NK-92 (cell line): Measurements from ENCODE around the gene SERPINB3.
"Not testable (repeated sequence)": the region's sequence is repeated elsewhere in the genome, so short reads cannot be mapped to it uniquely, and the experiment has no call there.

ENCODE experiments used
- DNase-seq: peaks from one replicate; lab custom pipeline; 2025; ENCODE audit not compliant: unreplicated experiment; lab: John Stamatoyannopoulos, UW

The SERPINB3 gene

DNA sequence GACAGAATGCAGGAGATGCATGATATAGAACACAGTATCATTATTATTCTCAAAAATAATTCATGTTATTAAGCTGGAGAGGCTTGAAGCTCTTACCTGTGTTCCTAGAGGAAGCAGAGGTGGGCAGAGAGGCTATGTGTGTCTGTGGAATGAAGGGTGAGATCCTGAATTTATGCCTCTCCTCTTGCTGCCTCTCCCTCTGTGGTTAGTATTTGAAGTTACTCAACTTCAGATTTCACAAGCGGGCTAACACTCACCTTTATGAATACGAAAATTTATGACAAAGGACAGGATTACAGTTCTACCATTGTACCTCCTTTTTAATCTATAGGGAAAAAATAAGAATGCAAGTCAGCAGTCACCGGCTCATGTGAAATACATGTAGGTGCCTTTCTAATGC, at the start of gene SERPINB3:
SERPINB3 (minus strand) TSS at position 144 of the 400 bp plus-strand sequence. CDS start 677 bp downstream, outside the sequence.
- not testable (repeated sequence) for DNase-seq

DNA sequence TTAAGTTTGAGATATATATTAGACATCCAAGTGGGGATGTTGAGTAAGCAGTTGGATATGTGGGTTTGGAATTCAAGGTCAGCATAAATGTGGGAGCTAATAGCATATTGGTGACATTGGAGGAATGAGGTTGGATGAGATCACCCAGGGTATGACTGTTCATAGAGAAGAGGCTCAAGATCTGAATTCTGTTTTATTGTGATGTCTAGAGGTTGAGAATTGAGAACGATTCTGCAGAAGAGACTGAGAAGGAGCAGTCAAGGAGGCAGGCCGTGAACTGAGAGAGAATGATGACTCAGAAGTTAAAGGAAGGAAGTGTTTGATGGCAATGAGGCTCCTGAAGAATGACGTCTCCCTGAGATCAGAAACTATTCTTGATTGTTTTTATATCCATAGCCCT, 47.0 kb upstream of the SERPINB3 start:
- DNase-seq: no peak

DNA sequence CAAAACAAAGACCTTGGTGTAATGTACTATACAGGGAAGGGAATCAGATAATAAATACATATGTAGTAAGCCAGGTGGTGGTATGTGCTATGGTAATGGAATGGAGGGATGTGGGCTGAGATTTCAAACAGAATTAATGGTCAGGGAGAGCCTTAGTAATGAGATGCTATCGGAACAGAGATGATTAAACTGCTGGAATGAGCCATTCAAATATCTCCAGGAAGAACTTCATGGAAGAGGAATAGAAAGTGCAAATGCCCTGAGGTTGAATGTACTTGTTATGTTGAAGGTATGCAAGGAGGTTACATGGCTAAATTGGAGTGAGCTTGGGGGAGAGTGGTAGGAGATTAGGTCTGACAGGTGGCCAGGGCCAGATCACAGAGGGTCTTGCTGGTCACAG, 46.1 kb upstream of the SERPINB3 start:
- no peak for DNase-seq

DNA sequence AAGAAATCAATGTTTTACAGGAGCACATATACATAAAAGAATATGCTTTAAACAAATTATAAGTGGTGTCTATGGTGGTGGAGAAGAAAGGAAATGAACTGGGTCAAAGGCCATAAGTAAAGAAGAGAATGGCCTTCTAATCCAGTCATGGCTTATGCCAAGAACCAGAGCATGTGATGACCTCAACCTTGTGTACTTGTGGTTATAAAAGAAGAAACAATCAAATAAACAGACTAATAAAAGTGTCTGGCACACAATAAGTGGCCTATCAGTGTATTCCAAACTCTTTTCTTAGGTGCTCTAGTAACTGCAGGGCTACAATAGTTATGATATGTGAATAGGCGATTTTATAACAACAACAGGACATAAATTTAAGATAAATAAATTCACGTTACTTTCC, 43.7 kb upstream of the SERPINB3 start:
- DNase-seq: no peak

DNA sequence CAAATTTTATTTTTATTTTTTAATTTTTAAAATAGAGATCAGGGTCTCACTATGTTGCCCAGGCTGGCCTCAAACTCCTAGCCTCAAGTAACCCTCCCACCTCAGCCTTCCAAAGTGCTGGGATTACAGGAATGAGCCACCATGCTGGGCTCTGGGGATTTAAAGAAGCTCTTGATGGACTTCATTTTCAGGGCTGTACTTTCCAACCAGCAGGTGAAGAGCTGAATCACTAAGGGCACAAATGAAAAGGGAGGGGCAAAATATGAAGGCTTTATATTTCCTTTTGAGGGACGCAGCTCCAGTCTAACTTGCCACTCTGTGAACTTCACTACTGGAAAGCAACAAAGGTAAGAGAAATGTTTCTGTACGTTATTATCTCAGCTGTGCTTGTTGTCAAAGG, 41.0 kb upstream of the SERPINB3 start, which contains the start of gene SERPINB11:
SERPINB11 (plus strand) TSS at position 301 of the 400 bp plus-strand sequence. CDS start 7,234 bp downstream, outside the sequence.
- DNase-seq: no peak

DNA sequence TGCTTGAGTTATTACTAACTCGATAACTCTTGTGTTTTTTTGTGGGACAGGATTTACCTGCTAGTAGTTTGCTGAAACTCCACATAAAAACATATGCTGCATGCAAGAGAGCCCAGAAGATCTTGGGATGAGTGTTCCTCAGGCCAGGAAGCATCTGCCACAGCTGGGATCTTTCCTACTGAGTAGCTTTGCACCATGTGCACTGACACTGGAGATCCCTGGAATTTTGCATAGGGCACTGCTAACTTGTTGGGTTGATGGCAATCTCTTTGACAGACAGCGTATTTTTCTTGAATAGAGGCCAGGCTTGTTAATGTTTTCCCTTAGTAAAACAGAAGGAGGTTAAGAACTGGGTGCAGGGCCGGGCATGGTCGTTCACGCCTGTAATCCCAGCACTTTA, 40.3 kb upstream of the SERPINB3 start:
- DNase-seq: no peak

DNA sequence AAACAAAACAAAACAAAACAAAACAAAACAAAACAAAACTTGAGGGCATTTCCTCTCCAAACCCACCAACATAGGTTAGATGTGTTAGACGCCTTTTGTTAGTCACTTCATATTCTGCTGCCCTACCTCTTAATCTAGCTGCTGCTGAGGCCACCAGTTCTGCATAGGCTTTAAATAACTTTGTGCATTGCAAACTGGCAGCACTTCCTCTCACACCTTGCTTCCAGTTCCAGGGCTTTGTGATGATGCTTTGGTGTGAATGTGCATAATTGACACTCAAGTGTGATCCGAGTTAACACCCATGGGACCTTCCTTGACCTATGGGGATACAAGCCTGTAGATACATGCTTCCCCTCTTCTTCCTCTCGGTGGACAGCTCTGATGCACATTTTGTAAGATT, 38.8 kb upstream of the SERPINB3 start:
- no peak for DNase-seq

DNA sequence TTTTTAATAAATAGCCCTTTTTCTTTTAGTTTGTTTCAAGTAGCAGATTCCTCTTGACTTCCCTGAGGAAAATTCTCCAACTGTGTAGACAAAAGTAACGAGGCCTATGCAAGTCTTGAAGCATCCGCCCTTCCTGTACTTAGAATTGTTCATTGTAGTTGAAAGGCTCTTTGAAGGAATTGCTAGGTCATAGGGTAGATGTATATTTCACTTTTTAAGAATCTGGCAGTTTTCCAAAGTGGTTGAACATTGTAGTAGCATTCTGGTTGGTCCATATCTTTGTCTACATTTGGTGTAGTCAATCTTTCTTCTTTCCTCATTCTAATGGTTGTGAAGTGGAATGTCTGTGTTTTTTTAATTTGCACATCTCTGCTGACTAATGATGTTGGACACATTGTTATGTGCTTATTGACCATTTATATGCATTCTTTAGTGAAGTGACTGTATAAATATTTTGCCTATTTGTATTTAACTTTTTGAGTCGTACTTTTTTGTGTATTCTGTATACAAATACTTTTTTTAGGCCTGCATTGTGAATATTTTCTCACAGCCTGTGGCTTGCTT, 35.5 kb upstream of the SERPINB3 start:
- no peak for DNase-seq

DNA sequence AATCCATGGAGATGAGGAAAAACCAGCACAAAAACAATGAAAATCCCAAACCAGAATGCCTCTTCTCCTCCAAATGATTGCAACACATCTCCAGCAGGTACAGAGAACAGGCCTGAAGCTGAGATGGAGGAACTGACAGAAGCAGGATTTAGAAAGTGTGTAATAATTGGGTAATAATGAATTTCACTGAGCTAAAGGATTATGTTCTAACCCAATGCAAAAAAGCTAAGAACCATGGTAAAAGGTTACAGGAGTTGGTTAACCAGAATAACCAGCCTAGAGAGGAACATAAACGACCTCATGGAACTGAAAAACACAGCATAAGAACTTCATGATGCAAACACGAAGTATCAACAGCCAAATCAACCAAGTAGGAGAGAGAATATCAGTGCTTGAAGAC, 27.4 kb upstream of the SERPINB3 start:
- no peak for DNase-seq

DNA sequence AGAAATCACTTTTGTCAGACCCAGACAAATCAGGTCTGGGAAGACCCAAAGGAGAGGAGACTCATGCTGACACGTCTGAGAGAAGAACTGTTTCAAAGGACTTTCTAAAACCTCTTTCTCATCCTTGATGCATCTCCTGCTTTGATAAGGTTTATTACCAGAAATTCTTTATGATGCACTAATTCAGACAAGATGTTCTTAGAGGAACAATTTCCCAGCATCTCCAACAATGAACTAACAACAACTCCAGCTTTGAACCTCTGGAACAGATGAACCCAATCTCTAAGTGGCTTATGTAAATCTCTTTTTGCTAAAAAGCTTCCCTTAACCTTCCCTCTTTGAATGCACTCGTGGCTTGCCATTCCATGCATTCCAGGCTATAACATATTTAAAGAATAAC, 25.2 kb upstream of the SERPINB3 start:
- DNase-seq: no peak

DNA sequence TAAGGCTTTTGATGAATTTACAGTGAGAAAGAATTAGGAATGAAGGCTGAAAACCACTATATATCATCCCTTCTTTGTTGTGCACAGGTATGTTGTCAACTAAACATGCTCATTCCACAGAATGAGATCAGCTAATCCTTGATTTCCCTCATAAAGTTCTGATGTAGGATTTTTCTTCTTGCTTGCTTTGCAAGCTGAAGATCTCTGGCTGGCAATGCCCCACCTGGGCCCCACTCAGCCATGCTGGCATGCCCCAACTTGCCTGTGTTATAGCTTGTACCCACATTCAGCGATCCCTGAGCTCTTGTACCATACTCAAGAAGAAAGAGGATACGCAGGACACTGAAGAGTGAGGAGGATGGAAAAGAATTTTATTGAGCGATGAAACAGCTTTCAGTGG, 23.0 kb upstream of the SERPINB3 start:
- DNase-seq: no peak

DNA sequence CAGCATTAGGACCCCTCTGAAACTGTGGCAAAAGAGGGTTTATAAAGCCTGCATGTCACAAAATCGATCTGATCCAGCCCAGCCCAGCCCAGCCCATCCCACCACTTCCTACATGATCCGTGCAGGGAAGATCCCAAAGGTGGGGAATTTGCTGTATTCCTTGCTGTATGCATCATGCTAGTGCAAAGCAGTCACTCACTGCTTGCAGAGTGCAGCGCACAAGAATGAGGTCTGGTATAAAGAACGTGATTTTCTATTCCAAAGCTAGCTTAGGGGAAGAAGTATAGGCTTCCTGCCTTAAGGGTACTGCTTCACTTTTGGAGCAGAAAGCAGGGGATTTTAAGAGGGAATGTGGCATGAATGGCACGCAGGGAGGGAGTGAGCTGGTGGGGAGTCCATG, 22.2 kb upstream of the SERPINB3 start:
- DNase-seq: no peak

DNA sequence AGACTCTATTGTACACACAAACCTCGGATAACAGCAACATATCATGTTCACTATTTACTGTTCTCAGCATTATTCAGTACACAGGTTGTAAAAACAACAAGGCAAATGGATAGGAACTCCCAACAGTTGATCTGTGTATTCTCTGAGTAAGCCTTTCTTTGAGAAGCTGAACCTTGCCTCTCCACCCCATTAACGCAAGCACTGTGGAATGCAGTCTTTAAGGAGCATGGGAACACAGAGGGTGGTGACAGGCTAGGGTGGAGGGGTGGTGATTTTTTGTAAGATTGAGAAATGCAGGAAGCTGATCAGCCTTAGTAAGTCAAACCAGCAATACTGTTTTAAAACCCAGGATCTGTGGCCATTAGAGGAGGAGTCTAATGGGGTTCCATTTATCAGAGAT, 21.5 kb upstream of the SERPINB3 start:
- no peak for DNase-seq

DNA sequence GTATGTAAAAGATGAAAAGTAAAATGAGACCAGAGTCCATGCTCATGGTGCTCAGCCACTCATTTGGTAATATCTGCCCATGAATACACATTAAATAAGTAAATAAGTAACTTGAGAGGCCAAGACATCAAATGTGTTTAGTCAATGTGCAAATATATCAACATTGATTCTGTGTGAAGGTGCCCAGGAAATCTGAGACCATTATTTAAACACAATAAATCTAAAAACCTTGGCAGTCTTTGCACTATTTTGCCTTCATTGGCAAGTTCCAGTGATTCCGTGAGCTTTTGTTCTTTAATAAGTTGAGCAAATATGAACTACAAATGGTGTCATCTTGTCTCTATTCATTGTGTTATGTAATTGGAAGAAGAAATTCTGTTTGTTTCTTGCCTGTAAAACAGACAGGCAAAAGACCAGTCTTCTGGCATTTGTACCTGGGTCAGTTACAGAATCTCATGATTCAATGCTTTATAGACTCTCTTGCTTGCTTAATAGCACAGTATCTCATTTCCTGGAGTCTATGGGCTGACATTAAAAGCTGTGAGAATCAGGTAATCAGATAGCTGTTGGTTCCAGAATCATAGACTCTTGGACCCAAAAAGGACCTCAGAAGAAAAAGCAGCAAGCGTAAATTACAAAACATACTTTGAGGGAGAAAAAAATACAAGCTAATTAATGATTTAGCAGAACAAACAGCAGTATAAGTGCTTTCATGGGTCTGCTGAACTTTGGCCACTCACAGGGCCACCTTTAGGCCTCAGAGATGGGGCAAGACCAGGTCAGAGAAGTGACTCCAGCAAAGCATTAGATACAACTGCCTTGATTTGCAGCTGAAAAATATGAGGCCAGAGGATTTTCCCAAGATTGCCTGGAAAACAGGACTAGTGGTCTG, 20.0 kb upstream of the SERPINB3 start:
- DNase-seq: no peak

DNA sequence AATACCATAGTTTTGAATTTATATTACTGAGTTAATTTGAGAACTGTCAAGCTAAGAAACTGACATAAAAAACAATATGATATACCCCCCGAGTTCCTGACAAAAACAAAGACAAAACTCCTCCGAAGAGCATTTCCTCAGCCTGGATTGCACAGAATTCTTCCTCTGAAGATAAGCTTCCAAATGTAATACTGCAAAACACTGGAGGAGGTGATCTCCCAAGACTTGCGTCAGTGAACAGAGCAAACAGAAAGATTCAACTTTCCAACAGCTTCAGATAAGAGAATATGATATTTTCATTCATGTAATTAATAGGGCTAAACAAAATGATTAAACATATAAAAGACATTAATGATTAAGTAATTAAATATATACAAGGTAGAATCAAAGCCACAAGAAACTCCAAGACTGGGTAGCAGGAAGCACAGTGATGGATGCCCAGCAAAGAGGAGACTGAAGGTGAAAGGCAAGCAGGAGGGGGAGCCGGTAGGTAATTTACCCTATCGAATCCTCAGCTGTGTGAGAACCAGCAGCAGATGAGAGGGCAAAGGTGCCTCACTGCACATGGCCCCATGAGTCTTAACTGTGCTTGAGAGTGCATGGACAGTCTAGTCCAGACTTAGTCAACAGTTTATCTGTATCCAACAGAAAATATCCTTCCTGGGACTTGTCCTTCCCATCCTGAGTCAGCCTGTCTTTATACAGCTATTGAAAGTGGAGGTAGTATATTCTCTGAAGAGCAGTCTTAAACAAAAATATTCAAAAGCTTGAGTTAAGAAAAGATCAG, 18.3 kb upstream of the SERPINB3 start:
- DNase-seq: no peak

DNA sequence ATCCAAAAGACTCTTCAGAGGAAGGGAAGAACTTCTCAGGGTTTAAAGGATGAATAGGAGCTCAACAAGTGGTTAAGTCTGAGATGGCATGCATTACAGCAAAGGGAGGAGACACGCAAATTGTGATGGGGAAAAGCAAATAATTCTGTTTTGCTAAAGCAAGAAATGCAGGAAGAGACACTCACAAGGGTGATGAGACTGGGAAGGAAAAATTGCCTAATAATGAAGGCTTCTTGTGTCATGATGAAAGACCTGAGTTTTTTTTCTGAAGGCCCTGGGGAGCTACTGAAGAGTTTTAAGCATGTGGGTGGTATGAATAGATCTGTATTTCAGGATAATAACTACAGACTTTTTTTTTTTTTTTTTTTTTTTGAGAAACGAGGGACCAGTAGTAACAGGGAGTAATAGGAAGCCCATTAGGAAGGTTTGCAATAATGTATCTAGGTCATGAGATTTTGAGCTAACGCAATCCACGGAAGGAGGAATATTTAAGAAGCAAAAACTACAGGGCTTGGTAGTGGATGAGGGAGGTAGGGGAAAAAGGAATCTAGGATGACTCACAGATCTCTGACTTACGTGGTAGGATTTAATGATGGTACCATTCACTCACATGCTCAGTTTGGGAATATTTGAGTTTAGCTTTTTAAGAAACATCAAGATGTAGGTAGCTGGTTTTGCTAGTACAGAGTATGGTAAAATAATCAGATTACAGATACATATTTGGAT, 16.0 kb upstream of the SERPINB3 start:
- no peak for DNase-seq

DNA sequence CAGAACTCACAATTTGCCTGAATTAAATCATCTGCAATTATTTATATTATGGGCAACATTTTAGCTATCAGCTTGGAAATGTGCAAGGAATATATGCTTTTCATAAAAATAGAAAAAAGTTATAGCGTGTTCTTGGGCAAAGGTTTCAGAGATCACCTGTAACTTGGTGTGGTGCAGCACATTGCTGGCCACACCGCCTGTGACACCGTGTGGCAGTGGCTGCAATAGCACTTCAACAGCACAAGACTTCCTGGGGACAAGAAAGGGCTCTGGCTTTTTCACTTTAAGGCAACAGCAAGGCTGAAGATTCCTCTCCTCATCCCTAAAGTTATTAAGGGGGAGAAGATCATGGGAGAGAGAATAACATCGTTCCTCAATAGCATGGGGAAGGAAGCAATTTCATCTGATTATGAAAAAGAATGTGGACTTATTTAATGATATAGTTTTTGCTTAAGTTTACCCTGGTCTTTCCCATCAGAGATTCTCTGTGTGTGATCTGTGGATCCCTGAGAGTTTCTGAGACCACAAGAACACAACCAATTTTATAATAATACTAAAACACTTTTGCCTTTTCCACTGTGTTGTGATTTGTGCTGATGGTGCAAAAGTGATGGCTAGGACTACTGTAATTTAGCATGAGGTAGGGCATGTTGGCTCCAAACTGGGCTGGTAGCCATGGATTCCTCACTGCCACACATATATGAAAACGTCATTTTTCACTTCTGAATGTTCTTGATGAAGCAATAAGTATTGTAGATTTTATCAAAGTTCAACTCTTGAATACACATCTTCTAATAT, 15.0 kb upstream of the SERPINB3 start:
- no peak for DNase-seq

DNA sequence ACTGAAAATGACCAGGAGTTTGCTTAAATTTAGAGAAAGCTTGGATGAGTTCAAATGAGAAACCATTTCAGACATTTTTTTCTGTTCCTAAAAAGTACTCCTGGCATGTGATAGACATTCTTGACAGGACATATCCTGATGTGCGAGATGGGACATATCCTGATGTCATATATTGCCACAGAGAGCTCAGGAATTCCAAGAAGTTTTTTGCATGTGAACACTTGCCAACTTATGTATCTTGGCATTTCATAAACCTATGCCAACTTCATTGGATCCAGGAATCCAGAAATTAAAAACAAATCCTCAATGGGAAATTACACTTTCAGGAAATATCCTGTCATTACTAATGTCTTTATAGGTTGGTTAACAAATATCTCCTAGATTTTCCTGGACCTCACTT, 2.9 kb upstream of the SERPINB3 start:
- DNase-seq: no peak

DNA sequence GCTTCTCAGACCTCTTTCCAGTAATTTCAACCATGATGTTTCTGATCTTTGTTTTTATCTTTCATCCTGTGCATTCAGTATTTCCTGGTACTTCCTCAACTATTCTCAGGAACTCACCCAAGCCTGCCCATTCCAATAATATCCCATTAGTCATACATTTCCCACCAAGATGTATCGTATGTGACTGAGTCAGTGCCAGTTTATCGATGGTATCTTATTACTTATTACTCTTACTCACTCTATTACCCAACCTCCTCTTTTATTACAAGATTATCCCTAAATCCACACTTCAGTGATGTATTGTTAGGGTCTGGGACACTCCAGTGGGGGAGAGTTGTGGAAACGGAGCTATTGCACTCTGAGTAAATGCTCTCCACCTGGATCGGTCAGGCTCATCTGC, 2.8 kb downstream of the SERPINB3 start:
- DNase-seq: not testable (repeated sequence)

DNA sequence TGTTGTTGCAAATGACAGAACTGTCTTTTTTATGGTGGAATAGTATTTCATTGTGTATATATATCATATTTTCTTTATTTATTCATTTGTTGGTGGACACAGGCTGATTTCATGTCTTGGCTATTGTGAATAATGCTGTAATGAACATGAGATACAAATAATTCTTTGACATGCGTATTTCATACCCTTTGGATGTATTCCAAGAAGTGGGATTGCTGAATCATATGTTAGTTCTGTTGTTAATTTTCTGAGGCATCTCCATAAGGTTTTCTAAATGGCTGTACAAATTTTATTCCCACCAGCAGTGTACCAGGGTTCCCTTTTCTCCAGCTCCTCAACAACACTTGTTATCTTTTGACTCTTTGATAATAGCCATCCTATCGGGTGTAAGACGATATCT, 11.4 kb downstream of the SERPINB3 start:
- not testable (repeated sequence) for DNase-seq
